Thyroid gland (tissue), 4 donors: ENCODE data around the gene FGD5. TPM values are rescaled to one million over a fixed set of nuclear protein-coding genes. Genes with fewer than 3 reads are reported as not detected.

Experiments
- DNase-seq, 2 donors: peaks; one replicate each; pipeline ENCODE4 v3.0.0-alpha.2; 2019
- H3K27ac ChIP-seq, 3 donors: fragments of 200-600 bp; sonication (generic); 1 replicate in 2 of 3; 2 replicates in 1 of 3; pipeline ENCODE4 v1.5.1; 2016 to 2019; ENCODE audit warnings: mild to moderate bottlenecking in 1 of 3, moderate library complexity in 1 of 3
- H3K27me3 ChIP-seq: fragments of 200-600 bp; sonication (generic); one replicate; pipeline ENCODE4 v1.5.1; 2019
- H3K36me3 ChIP-seq, 2 donors: fragments of 200-600 bp; sonication (generic); one replicate each; pipeline ENCODE4 v1.5.1; 2016 to 2019
- H3K4me1 ChIP-seq, 2 donors: fragments of 200-600 bp; sonication (generic); one replicate each; pipeline ENCODE4 v1.5.1; 2017 to 2019
- H3K4me3 ChIP-seq, 3 donors: fragments of 200-600 bp; sonication (generic); replicated peaks in 1 of 3; 1 replicate in 2 of 3; 2 replicates in 1 of 3; pipeline ENCODE4 v1.5.1; 2016; ENCODE audit warnings: mild to moderate bottlenecking in 1 of 3
- H3K9me3 ChIP-seq: fragments of 200-600 bp; sonication (generic); one replicate; pipeline ENCODE4 v1.5.1; 2017
- POLR2A ChIP-seq, 2 donors: fragments of 450-650 bp; IDR thresholded peaks; one replicate each; pipeline ENCODE4 v1.6.1; 2017; ENCODE audit warnings: antibody characterized with exemption in 2 of 2, mild to moderate bottlenecking in 2 of 2, moderate library complexity in 1 of 2
- WGBS, 2 donors: methylation state at CpG; one replicate each; pipeline ENCODE4 v1.1.5; 2017; 5-methylcytosine and 5-hydroxymethylcytosine counted together
- intact Hi-C: fragments of 100-400 bp; cut with DNase I; formaldehyde crosslinking; loops from one replicate; pipeline ENCODE4 v1.15.1; 2023
- total RNA-seq, 4 donors: library from RNA; depleted of rRNA; stranded (reverse); fragments of >200 nt; gene quantifications; one replicate each; pipeline ENCODE4 v1.2.3, GENCODE V29; 2016
- TF ChIP-seq, protein P1 (sequence below), 6 experiments: fragments of 200-600 bp in 3 of 6; fragments of 450-650 bp in 3 of 6; sonication (generic) in 3 of 6; IDR thresholded peaks; one replicate each; pipeline ENCODE4 v1.5.1; 2016 to 2019; ENCODE audit warnings: antibody characterized with exemption in 6 of 6, mild to moderate bottlenecking in 2 of 6, inconsistent platforms in 1 of 6, moderate library complexity in 1 of 6

Gene FGD5
- total RNA-seq, 4 donors from 2014 or later: 13.0 to 29.3 (median 17.4) TPM

DNA sequence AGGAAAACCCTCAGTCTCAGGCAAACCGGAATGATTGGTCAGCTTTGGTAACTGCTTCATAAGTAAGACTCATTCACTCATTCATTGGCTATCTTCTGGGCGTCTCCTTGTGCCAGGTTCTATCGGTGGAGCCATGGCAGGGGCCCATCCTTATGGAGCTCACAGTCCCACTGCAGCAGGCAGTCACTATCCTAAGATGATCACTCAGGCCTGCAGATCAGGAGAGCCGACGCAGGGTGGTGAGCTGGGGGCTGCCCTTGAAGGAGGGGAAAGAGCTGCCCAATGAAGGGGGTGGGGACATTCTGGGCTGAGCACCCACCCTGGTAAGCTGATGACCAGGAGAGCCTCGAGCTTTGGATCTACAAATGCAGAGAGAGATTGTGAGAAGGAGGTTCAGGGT lies 20.5 kb upstream of the FGD5 start:
- WGBS, 2 donors: 87 to 88% methylated on average over 6 of the region's 6 CpGs
- intact Hi-C loops: no loop called here

DNA sequence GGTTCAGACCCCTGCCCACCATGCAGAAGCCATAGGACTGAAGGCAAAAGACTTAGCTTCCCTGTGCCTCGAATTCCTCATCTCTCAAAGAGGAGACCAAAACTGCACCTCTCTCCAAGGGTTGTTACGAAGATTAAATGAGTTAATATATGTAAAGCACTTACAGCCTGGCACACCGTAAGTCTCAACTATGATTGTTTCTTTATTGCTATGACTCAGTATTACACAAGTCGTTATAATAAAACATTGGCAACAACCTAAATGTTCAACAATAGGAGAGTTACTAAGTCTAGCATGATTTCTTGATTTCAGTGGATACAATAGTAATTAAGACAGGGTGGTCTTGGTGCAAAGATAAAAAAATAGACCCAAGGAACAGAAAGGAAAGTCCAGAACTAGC lies 19.6 kb upstream of the FGD5 start:
- TF ChIP-seq, protein P1, sequence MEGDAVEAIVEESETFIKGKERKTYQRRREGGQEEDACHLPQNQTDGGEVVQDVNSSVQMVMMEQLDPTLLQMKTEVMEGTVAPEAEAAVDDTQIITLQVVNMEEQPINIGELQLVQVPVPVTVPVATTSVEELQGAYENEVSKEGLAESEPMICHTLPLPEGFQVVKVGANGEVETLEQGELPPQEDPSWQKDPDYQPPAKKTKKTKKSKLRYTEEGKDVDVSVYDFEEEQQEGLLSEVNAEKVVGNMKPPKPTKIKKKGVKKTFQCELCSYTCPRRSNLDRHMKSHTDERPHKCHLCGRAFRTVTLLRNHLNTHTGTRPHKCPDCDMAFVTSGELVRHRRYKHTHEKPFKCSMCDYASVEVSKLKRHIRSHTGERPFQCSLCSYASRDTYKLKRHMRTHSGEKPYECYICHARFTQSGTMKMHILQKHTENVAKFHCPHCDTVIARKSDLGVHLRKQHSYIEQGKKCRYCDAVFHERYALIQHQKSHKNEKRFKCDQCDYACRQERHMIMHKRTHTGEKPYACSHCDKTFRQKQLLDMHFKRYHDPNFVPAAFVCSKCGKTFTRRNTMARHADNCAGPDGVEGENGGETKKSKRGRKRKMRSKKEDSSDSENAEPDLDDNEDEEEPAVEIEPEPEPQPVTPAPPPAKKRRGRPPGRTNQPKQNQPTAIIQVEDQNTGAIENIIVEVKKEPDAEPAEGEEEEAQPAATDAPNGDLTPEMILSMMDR (IDR thresholded peaks at IDR 0.05): no peak
- TF ChIP-seq POLR2A (IDR thresholded peaks at IDR 0.05): no peak
- Histone ChIP-seq H3K4me1 (no peaks in the 10 kb centered on the region), H3K36me3 (no peaks in the 10 kb centered on the region), H3K9me3 (no peaks in the 10 kb centered on the region), H3K27me3 (no peaks in the 10 kb centered on the region), H3K27ac (no peak overlapping the region), H3K4me3 (no peak overlapping the region)
- WGBS, 2 donors: 87 to 88% methylated on average over 4 of the region's 4 CpGs
- intact Hi-C loops: no loop called here
- no peak for DNase-seq

More for the DNA sequence above, 20.5 kb upstream of the FGD5 start:
- H3K4me3 ChIP-seq: no peak overlapping the region
- no peaks in the 10 kb centered on the region for H3K27me3 ChIP-seq
- TF ChIP-seq, protein P1 (IDR thresholded peaks at IDR 0.05): no peak
- TF ChIP-seq POLR2A (IDR thresholded peaks at IDR 0.05): no peak
- no peaks in the 10 kb centered on the region for H3K36me3 ChIP-seq
- H3K27ac ChIP-seq: no peak overlapping the region
- H3K9me3 ChIP-seq: no peaks in the 10 kb centered on the region
- no peak for DNase-seq
- H3K4me1 ChIP-seq: peaks cover 0 to 7% of the 10 kb centered on the region in 2 donors

DNA sequence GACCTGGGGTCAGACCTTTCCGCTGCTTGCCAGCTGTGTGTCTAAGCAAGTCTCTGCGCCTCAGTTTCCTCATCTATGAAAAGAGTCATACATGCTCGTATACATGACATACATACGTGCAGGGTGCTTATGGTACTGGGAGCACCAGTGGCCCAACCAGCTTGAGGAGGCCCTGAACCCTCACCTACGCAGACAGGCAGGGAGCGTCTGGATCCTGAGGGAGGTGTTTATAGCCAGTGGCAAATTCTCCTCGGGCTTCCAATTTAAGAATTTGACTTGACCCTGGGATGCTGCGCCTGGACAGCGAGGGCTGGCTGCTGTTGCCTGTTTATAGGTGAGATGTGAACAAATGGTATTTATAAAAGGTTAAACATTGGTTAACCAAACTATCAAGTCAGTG lies 17.7 kb upstream of the FGD5 start:
- no peak for DNase-seq
- 95 to 97% methylated on average over 9 of the region's 9 CpGs for WGBS, 2 donors
- Histone ChIP-seq H3K4me3 (no peak overlapping the region), H3K27me3 (no peaks in the 10 kb centered on the region), H3K4me1 (peaks cover 0 to 5% of the 10 kb centered on the region in 2 donors), H3K9me3 (no peaks in the 10 kb centered on the region), H3K36me3 (no peaks in the 10 kb centered on the region), H3K27ac (no peak overlapping the region)
- no peak for TF ChIP-seq POLR2A (IDR thresholded peaks at IDR 0.05)
- TF ChIP-seq, protein P1 (IDR thresholded peaks at IDR 0.05): no peak
- intact Hi-C loops: no loop called here

DNA sequence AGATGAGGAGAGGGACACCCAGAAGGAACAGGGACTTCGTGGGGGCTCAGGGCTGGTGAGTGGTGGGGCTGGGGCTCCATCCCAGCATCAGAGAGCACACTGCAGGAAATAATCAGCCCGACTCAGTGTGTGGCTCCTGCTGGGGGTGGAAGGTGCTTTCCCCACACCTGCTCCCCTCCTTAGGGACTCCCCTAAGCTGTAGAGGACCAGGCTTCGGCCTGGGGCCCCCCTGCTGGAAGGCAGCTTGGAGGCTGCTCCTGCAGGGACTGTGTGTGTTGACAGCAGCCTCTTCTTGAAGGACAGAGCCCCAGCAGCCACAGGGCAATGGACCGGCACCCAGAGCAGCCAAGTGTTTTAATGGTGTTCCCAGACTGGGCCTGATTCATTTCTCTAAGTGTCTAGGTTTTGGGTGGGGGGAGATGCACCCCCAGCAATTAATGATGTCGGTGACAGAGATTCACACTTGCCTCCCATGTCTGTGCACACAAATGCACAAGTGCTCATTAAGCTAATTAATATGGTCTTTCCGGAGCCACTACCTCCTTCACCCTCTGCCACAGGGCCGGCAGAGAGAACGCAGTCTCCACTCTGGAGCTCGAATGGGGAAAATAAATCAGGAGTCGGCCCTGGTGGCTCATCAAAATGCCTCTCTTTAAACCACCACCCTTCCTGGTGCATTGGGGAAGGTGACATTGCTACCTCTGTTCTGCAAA lies 16.9 kb upstream of the FGD5 start:
- no peak overlapping the region for H3K4me3 ChIP-seq
- intact Hi-C loops: no loop called here
- peaks cover 0 to 6% of the 10 kb centered on the region in 2 donors for H3K4me1 ChIP-seq
- H3K9me3 ChIP-seq: no peaks in the 10 kb centered on the region
- H3K36me3 ChIP-seq: no peaks in the 10 kb centered on the region
- no peak overlapping the region for H3K27ac ChIP-seq
- no peak for DNase-seq
- TF ChIP-seq POLR2A (IDR thresholded peaks at IDR 0.05): no peak
- TF ChIP-seq, protein P1 (IDR thresholded peaks at IDR 0.05): no peak
- no peaks in the 10 kb centered on the region for H3K27me3 ChIP-seq
- WGBS, 2 donors: 62 to 72% methylated on average over 8 to 10 of the region's 10 CpGs

DNA sequence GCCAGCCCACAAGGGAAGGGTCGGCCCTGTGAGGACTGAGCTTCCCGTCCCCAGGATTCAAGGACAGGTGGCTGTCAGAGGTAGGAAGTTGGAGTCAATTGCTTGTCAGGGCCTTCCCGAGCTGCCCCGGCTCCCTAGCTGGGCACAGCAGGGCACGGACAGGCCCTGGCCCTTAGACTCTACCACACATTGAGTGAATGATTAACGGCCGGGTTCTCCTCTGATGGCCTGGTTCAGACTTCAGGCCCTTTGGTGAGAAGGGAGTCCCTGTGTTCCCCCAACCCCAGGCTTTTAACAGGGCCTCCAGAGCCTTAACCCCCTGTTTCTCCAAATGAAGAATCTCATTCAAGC lies 16.4 kb upstream of the FGD5 start:
- whole genome bisulfite sequencing, 2 donors: 71 to 87% methylated on average over 7 of the region's 7 CpGs
- intact Hi-C loops: no loop called here
- Histone ChIP-seq H3K9me3 (no peaks in the 10 kb centered on the region), H3K27me3 (no peaks in the 10 kb centered on the region), H3K36me3 (no peaks in the 10 kb centered on the region), H3K4me3 (no peak overlapping the region), H3K27ac (no peak overlapping the region), H3K4me1 (peaks cover 0 to 8% of the 10 kb centered on the region in 2 donors)
- TF ChIP-seq POLR2A (IDR thresholded peaks at IDR 0.05): no peak
- TF ChIP-seq, protein P1 (IDR thresholded peaks at IDR 0.05): no peak
- DNase-seq: no peak
